ENCODE measurements around the gene NKX1-1.

The NKX1-1 gene

GRCh38 chr4:1371176-1372165 is 34.8 kb downstream of the NKX1-1 start:
- Histone ChIP-seq H3K4me3 (ENCODE audit: low read depth in 1 of 2, low read length in 2 of 2) (no peak overlapping the region), H3K27ac (ENCODE audit: low read depth, low read length) (no peak overlapping the region), H3K36me3 (ENCODE audit: control insufficient read depth in 1 of 2, insufficient read depth in 2 of 2, low read length in 2 of 2) (peaks cover 0 to 60% of the 10 kb centered on the region in 2 donors), H3K27me3 (ENCODE audit: control insufficient read depth in 1 of 2, insufficient read depth in 2 of 2, low read length in 2 of 2) (no peaks in the 10 kb centered on the region), H3K9me3 (ENCODE audit: control insufficient read depth in 1 of 2, low read length in 2 of 2) (no peaks in the 10 kb centered on the region), H3K4me1 (ENCODE audit: control insufficient read depth in 1 of 2, insufficient read depth in 2 of 2, low read length in 2 of 2) (no peaks in the 10 kb centered on the region), H3K9ac (ENCODE audit: low read depth in 1 of 2, low read length in 2 of 2) (no peak overlapping the region)

GRCh38 chr4:1370321-1371124 is 35.7 kb downstream of the NKX1-1 start:
- Histone ChIP-seq H3K4me3 (ENCODE audit: low read depth in 1 of 2, low read length in 2 of 2) (no peak overlapping the region), H3K9ac (ENCODE audit: low read depth in 1 of 2, low read length in 2 of 2) (no peak overlapping the region), H3K4me1 (ENCODE audit: control insufficient read depth in 1 of 2, insufficient read depth in 2 of 2, low read length in 2 of 2) (no peaks in the 10 kb centered on the region), H3K27ac (ENCODE audit: low read depth, low read length) (no peak overlapping the region), H3K27me3 (ENCODE audit: control insufficient read depth in 1 of 2, insufficient read depth in 2 of 2, low read length in 2 of 2) (no peaks in the 10 kb centered on the region), H3K36me3 (ENCODE audit: control insufficient read depth in 1 of 2, insufficient read depth in 2 of 2, low read length in 2 of 2) (peaks cover 0 to 63% of the 10 kb centered on the region in 2 donors), H3K9me3 (ENCODE audit: control insufficient read depth in 1 of 2, low read length in 2 of 2) (no peaks in the 10 kb centered on the region)

GRCh38 chr4:1369479-1370079 is 36.7 kb downstream of the NKX1-1 start:
- peaks cover 0 to 59% of the 10 kb centered on the region in 2 donors for H3K36me3 ChIP-seq (ENCODE audit: control insufficient read depth in 1 of 2, insufficient read depth in 2 of 2, low read length in 2 of 2)
- H3K9ac ChIP-seq (ENCODE audit: low read depth in 1 of 2, low read length in 2 of 2), result no peak overlapping the region
- H3K4me1 ChIP-seq (ENCODE audit: control insufficient read depth in 1 of 2, insufficient read depth in 2 of 2, low read length in 2 of 2), result no peaks in the 10 kb centered on the region
- H3K4me3 ChIP-seq (ENCODE audit: low read depth in 1 of 2, low read length in 2 of 2), result no peak overlapping the region
- no peaks in the 10 kb centered on the region for H3K9me3 ChIP-seq (ENCODE audit: control insufficient read depth in 1 of 2, low read length in 2 of 2)
- no peak overlapping the region for H3K27ac ChIP-seq (ENCODE audit: low read depth, low read length)
- H3K27me3 ChIP-seq (ENCODE audit: control insufficient read depth in 1 of 2, insufficient read depth in 2 of 2, low read length in 2 of 2), result no peaks in the 10 kb centered on the region

GRCh38 chr4:1369091-1369450 is 37.2 kb downstream of the NKX1-1 start:
- no peak overlapping the region for H3K27ac ChIP-seq (ENCODE audit: low read depth, low read length)
- peaks cover 0 to 54% of the 10 kb centered on the region in 2 donors for H3K36me3 ChIP-seq (ENCODE audit: control insufficient read depth in 1 of 2, insufficient read depth in 2 of 2, low read length in 2 of 2)
- no peaks in the 10 kb centered on the region for H3K27me3 ChIP-seq (ENCODE audit: control insufficient read depth in 1 of 2, insufficient read depth in 2 of 2, low read length in 2 of 2)

DNA sequence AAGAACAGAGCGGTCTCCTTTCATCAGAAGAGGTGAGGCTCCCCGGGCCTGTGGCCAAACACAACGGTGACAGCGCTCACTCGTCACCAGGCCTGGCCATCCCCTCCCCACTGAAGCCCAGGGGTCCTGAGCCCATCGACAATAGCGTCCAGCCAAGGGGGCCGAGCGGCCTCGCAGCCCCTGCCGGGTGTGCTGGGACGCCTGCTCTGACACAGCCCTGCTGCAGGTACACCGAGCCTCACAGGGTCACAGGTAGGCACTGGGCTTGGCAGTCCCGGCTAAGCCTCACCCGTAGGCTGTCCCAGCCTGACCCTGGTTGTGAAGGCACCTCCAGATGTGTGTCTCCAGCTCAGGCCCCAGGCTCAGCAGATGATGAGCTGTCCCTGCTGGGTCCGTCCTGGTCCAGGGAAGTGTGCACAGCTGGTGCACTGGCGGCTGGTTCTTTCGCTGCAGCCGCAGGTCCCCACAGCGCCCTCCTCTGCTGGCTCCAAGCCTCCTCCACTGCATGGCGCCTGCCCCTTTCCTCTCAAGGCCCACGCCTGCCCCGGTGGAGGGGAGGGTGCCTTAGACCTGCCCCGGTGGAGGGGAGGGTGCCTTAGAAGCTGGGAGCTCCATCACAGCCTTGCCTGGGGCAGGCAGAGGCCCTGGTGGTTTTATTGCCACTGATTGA is 37.7 kb downstream of the NKX1-1 start:
- Histone ChIP-seq H3K36me3 (ENCODE audit: control insufficient read depth in 1 of 2, insufficient read depth in 2 of 2, low read length in 2 of 2) (peaks cover 0 to 53% of the 10 kb centered on the region in 2 donors), H3K27me3 (ENCODE audit: control insufficient read depth in 1 of 2, insufficient read depth in 2 of 2, low read length in 2 of 2) (no peaks in the 10 kb centered on the region)

More at GRCh38 chr4:1369091-1369450, 37.2 kb downstream of the NKX1-1 start:
- Histone ChIP-seq H3K9me3 (ENCODE audit: control insufficient read depth in 1 of 2, low read length in 2 of 2) (no peaks in the 10 kb centered on the region), H3K4me1 (ENCODE audit: control insufficient read depth in 1 of 2, insufficient read depth in 2 of 2, low read length in 2 of 2) (no peaks in the 10 kb centered on the region), H3K4me3 (ENCODE audit: low read depth in 1 of 2, low read length in 2 of 2) (no peak overlapping the region), H3K9ac (ENCODE audit: low read depth in 1 of 2, low read length in 2 of 2) (no peak overlapping the region)

DNA sequence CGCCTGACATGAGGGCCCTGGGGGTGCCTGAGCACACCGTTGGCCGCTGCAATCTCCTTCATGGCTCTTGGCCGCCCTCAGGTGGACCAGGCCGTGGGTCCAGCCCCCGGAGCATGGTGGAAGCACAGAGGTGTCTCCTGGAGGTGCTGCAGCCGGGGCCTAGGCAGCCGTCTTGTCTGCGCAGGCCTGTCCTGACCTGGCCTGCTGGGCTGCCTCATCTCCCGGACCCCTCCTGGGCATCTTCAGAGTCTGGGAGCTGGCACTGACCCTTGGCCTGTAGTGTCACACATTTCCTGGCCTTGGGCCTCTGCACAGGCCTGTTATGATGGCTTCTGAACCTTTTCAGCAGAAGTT is 38.3 kb downstream of the NKX1-1 start:
- Histone ChIP-seq H3K9ac (ENCODE audit: low read depth in 1 of 2, low read length in 2 of 2) (no peak overlapping the region), H3K9me3 (ENCODE audit: control insufficient read depth in 1 of 2, low read length in 2 of 2) (no peaks in the 10 kb centered on the region), H3K4me3 (ENCODE audit: low read depth in 1 of 2, low read length in 2 of 2) (no peak overlapping the region), H3K4me1 (ENCODE audit: control insufficient read depth in 1 of 2, insufficient read depth in 2 of 2, low read length in 2 of 2) (no peaks in the 10 kb centered on the region), H3K27ac (ENCODE audit: low read depth, low read length) (no peak overlapping the region), H3K27me3 (ENCODE audit: control insufficient read depth in 1 of 2, insufficient read depth in 2 of 2, low read length in 2 of 2) (no peaks in the 10 kb centered on the region), H3K36me3 (ENCODE audit: control insufficient read depth in 1 of 2, insufficient read depth in 2 of 2, low read length in 2 of 2) (peaks cover 0 to 55% of the 10 kb centered on the region in 2 donors)

More for the DNA sequence above, 37.7 kb downstream of the NKX1-1 start:
- Histone ChIP-seq H3K4me1 (ENCODE audit: control insufficient read depth in 1 of 2, insufficient read depth in 2 of 2, low read length in 2 of 2) (no peaks in the 10 kb centered on the region), H3K9ac (ENCODE audit: low read depth in 1 of 2, low read length in 2 of 2) (no peak overlapping the region), H3K27ac (ENCODE audit: low read depth, low read length) (no peak overlapping the region), H3K4me3 (ENCODE audit: low read depth in 1 of 2, low read length in 2 of 2) (no peak overlapping the region), H3K9me3 (ENCODE audit: control insufficient read depth in 1 of 2, low read length in 2 of 2) (no peaks in the 10 kb centered on the region)

GRCh38 chr4:1367230-1367935 is 38.9 kb downstream of the NKX1-1 start:
- Histone ChIP-seq H3K9me3 (ENCODE audit: control insufficient read depth in 1 of 2, low read length in 2 of 2) (no peaks in the 10 kb centered on the region), H3K4me3 (ENCODE audit: low read depth in 1 of 2, low read length in 2 of 2) (no peak overlapping the region), H3K27ac (ENCODE audit: low read depth, low read length) (no peak overlapping the region), H3K4me1 (ENCODE audit: control insufficient read depth in 1 of 2, insufficient read depth in 2 of 2, low read length in 2 of 2) (no peaks in the 10 kb centered on the region), H3K9ac (ENCODE audit: low read depth in 1 of 2, low read length in 2 of 2) (no peak overlapping the region), H3K36me3 (ENCODE audit: control insufficient read depth in 1 of 2, insufficient read depth in 2 of 2, low read length in 2 of 2) (peaks cover 0 to 53% of the 10 kb centered on the region in 2 donors), H3K27me3 (ENCODE audit: control insufficient read depth in 1 of 2, insufficient read depth in 2 of 2, low read length in 2 of 2) (no peaks in the 10 kb centered on the region)

DNA sequence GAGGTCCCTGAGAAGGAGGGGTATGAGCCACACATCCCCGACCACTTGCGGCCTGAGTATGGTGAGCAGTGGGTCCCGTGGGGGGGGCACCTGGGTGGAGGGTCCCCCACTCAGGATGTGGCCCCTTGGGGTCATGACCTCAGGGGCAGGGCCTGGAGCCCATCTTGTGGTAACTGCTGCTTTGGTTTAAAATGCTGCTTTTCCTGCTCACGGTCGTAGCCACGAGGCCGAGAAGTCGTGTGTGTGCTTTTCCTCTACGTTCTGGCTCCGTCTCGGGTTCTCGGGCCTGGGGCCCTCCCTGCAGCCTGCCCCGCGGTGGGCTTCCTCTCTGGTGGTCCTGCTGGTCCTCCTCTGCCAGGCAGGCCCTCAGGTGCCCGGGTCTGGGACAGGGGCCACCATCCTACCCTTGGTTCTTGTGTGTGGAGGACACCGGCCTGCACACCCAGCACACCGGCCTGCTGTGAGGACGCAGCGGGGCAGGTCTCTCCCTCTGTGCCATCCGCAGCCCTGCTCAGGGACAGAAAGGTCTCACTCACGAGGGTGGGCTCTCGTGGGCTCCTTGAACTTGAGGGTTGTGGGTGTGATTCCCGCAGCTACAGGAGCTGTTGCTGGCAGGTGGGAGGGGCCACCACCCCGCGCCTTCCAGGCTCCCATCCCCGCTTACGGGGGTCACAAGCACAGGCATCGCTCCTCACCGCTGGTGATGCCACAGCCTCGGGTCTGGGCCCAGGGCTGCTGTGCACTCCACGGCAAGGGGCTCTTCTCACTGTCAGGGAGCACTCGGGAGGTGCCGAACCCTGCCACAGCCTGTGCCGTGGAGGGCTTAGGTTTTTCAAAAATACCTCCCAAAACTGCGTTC is 39.6 kb downstream of the NKX1-1 start:
- Histone ChIP-seq H3K36me3 (ENCODE audit: control insufficient read depth in 1 of 2, insufficient read depth in 2 of 2, low read length in 2 of 2) (peaks cover 0 to 45% of the 10 kb centered on the region in 2 donors), H3K4me3 (ENCODE audit: low read depth in 1 of 2, low read length in 2 of 2) (no peak overlapping the region), H3K9me3 (ENCODE audit: control insufficient read depth in 1 of 2, low read length in 2 of 2) (no peaks in the 10 kb centered on the region), H3K27me3 (ENCODE audit: control insufficient read depth in 1 of 2, insufficient read depth in 2 of 2, low read length in 2 of 2) (no peaks in the 10 kb centered on the region), H3K27ac (ENCODE audit: low read depth, low read length) (no peak overlapping the region), H3K9ac (ENCODE audit: low read depth in 1 of 2, low read length in 2 of 2) (no peak overlapping the region), H3K4me1 (ENCODE audit: control insufficient read depth in 1 of 2, insufficient read depth in 2 of 2, low read length in 2 of 2) (no peaks in the 10 kb centered on the region)

Data from duodenal mucosa (tissue), 2 donors.